ENCODE data around the gene LBH.

The LBH gene

DNA sequence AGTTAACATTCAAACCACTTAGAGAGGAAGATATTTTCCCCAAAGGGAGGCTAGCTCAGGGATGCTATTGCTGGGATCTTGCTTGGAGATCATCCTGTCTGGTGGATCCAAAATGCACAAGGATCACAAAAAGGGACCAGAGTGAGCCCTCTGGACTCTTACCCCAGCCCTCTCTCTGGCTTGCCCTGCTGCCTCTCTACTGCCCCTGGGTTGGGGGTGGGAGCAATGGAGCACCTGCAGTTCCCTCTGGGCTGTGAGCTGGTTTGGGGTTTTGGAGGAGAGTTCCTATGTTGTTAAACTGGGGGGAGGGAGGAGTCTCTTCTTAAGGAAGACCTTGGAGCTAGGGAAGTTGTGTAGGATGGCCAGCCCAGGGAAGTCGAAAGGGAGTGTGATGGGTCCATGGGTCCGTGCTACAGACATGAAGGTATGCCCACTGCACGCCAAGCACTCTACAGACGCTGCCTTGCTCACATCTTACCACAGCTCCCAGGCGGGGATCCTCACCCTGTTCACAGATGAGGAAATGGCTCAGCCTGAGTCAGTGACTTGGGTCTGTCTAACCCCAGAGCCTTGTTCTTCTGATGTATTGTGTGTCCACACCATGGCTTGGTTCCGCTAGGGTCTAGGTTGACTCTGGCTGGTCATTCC lies 3.8 kb downstream of the LBH start:
- peak; percentile 52 to 58 for DNase-seq (ENCODE audit: low read depth in 2 of 2)

DNA sequence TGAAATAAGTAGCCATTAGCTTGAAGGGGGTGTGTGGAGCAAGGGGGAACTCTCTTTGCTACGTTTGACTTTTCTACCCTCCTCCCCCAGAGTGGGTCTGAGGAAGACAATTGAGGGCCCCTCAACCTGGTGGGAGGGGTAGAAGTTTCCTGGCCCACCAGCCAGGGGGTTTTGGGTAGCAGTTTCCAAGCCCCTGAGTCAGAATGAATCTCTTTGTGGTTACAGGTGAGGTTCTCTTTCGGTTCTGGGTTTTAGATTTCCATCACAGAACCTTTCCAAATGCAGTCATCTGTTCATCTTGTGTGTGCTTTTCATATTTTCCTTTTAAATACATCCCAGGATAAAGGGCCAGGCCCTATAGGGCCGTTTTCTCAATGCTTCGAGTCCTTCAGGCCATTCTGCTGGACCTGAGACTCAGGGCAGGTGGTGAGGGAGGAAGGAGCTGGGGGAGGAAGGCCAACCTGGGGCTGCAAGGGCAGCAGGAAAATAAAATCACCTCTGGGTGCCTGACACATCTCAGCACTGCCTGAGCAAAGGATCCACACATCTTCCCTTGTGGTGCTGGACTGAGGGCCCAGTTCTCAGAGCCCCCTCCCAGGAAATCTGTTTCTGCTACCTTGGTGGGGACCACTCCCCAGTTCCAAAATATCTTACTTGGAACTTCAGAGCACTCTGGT lies 4.7 kb downstream of the LBH start:
- peak in 1 of 2 donors; percentile 43 for DNase-seq (ENCODE audit: low read depth in 2 of 2)

DNA sequence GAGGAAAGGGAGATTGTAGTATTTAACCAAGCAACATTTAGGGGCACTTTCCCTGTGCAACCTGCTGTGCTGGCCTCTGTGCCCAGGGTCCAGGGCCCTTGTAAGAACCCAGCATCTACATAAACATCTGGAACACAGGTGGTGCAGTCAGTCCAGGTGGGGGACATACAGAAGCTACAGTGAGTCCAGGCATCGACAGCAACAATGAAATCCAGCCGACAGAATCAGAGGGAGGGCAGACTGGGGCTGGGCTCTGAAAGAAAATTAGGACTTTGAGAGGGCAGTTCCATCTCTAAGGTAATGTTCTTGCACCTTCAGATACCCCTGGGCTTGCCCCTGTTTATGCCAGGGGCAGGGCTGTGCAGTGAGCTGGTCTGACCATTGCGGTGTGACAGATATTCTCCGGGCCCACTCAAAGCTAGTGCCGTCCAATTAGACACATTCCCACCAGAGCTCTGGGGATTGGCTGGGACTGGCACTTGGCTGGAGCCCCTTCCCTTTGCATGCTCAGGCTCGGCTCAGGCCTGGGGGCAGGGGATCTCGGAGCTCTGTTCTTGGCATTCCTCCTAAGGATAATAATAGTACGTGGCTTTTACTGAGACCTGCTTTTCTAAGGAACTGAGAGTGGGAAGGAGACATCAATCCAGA lies 5.4 kb downstream of the LBH start:
- no peak for DNase-seq (ENCODE audit: low read depth in 2 of 2)

DNA sequence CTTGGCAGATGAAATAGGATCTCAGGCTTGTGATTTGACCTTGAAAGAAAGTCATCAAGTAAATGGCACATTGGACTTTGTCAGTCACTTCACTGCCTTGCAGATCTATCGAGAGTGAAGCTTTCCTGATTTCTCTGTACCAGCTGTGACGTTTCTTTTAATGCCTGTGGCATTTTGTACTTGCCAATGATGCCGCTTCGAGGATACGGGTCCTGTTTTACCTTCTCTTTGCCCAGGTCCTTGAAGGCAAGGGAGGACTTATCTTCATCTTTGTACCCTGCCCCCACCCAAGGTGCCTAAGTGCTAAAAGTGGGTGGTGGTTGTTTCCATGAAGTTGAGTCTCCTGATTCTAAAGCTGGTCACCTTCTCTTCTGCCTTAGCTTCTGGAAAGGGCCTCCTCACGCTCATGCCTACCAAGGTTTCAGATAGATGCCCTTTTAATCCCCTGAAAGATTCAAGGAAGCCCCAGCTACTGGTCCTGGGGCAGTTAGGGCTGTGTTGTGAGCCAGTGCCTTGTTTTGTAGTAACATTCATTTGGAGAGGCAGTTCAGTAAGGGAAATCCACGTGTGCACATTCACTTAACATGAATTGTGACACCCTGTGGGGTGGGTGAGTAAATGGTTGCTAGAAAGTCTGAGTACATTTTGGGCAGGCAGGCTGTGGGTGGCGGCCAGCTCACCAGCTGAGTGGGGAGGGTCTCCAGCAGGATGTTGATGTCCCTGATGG lies 6.1 kb downstream of the LBH start:
- peak in 1 of 2 donors; percentile 37 for DNase-seq (ENCODE audit: low read depth in 2 of 2)

DNA sequence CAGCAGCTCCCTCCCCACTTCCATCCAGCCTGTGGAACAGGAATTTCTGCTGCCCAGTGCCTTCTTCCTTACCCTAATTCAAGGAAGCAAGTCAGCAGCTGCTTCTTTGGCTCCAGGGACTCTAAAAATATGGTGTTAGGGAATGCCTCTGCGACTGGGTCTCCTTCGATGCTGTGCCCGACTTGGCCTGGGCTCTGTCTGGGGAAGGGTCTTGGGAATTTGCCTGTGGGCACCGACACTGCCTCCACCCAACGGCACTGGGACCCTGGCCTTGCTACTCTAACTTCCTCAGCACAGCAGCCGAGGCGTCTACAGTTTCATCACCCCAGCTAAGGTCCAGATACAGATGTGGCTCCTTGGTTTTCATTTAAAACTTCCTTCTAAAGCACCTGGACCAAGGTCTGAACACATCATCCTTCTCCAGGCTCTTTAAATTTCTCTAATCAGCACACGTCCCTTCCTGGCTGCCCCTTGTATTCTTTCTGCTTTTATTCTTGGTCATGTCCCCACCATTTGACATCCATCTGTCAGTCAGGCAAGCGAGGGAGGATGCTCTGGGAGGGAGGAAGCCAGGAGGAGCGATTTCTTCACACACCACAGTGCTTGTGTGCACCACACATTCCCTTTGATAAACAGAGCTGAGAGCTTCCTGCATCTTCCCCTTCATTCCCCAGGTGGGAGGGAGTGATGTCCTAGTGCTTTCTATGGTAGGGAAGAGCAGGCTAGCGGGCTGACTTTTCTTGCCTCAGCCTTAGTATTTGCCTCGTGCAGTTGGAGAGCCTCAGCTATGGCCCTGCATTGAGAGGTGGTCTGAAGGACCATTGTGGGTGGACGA lies 6.8 kb downstream of the LBH start:
- no peak for DNase-seq (ENCODE audit: low read depth in 2 of 2)

DNA sequence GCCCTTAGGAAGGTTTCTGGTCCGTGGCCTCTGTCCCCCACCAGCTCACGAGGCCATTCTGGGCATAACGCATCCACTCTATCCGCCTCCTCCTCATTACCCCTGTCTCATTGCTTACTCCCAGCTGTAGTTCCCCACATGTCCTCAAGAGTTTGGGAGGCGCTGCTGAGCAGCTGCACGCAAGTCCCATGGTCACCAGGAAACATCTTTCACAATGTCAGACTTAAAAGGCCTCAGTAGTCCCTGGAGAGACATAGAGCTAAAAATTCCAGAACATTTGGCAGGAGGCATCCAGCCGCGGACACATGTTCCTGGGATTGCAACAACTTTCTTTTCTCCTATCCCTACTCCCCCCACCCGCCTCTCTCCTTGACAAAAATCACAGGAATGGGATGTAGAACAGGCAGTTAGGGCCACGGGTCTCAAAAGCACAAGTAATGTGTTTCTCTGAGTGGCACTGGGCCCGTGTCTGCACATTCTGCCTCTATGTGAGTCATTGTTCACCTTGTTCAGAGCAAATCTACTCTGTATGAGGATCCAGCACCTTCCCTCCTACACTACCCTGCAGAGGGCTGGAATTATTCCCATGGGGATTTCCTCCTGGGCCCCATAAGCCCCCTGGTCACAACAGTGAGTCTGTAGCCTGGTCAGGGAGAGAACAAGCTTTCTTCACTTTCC lies 8.1 kb downstream of the LBH start:
- DNase-seq (ENCODE audit: low read depth in 2 of 2) = peak; percentile 62 to 65

DNA sequence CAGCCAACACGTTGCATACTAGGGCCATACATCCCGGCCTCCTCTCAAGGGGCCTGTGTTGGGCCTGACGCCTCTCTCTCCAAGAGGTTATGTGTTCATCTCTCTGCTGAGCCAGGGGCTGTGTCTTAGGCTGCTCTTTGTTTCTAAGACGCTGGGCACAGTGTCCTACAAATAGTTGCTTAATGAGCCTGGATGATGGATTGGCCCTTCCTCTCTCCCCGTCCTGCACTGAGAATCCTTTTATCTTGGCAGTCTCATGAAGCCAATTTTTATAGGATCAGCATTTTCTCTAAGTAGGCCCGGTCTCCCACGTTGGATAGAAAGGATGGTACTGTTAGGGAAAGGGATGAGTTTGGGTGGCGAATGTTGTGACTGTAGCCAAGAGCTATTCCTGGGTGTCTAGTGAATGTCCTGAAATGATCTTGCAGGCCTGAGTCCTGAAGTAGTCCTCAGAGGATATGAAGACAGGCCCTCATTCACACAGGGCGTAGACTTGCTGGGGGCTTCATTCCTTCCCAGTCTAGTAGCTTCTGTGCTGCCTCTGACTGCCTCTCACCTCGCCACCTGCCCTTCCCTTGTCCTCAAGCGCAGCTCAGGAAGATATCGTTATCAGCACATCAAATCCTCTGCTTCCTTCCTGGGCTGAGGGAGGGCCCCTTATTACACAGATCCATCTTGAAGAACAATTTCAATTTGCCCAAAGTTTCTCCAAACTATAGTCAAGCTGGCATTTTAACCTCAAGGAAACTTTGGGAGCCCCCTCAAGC lies 8.8 kb downstream of the LBH start:
- DNase-seq (ENCODE audit: low read depth in 2 of 2) = no peak

DNA sequence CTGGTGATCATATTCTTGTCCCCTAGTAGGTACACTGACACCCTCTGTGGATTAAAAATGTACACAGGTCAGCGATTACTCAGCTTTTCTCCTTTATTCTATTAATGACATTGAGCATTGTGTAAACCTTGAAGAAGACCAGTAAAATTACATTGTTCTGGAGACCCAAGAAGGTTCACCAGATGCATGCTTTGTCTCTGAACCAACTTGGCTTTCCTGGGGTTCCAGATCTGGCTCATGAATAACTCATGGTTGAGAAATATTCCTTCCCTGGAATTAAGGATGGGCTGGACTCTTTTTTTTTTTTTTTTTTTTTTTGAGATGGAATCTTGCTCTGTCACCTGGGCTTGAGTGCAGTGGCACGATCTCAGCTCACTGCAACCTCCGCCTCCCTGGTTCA lies 11.9 kb downstream of the LBH start:
- no peak for DNase-seq (ENCODE audit: low read depth in 2 of 2)

DNA sequence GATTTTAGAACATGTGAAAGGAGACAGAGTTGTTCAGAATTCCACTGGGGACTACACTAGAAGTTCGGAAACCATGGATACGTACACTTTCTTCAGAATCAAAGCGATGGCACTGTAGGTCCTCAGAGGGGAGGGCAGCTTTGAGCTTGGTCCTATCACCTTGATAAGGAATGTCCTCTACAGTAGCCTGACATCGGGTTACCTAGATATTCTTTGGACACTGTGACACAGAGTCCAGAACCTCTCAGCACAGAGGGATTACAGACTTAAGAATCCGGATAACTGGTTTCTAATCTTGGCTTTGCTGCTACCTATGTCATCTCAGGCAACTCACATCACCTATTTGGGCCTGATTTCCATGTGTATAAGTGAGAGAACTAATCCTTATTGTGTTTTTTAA lies 14.0 kb downstream of the LBH start:
- no peak for DNase-seq (ENCODE audit: low read depth in 2 of 2)

DNA sequence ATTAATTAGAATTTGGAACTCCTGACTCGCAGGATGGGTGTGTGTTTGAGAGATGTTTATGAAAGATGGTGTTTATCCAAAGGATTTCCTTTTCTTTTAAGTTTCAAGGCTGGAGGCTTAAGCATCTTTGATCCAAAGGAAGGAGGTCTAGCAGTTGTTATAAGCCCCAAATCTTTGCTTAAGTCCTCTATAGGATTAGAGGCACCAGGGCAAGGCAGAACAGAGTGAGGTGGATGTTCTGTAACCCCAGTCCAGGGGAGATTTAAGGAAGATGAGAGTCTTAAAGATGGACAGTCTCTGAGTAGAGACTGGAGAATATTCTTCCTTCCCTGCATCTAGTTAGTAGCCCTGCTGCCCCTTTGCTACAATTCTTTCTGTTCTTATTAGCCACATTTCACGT lies 17.5 kb downstream of the LBH start:
- no peak for DNase-seq (ENCODE audit: low read depth in 2 of 2)

DNA sequence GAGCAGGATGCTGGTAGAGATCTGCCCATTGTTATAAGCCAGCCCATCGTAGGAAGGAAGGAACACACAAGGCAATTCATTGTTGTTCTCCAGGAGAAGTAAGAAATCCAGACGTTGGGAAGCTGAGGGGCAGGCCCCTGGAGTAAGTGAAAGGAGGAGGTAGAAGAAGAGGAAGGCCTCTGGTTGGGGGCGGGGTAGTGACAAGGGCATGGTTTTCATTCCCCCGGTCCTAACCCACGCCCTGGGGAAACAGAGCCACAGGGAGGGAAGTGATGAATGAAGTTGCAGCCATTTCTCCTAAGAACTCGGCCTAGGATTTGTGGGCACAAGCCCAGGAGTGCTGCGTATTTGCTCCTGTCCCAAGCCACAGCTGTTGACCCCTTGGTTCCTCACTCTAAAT lies 18.0 kb downstream of the LBH start:
- DNase-seq (ENCODE audit: low read depth in 2 of 2) = no peak

DNA sequence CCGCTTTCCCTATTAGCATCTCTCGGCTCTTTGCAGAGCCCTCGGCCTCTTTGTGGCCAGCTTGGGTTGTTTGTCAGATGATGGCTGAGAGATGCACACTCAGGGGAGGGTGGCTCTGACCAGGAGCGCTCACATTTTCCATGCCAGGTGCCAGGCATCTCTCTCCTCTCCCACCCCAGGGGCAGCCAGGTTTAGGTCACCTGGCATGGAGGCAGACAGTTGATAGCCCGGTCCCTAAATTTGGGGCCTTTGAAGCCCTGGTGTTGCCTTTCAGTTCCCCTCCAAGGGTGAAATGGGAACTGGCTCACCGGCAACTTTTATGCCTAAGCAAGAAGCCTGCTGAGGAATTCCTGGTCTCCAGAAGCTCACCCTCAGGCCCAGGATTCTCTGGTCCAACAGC lies 19.1 kb downstream of the LBH start:
- DNase-seq (ENCODE audit: low read depth in 2 of 2) = no peak

DNA sequence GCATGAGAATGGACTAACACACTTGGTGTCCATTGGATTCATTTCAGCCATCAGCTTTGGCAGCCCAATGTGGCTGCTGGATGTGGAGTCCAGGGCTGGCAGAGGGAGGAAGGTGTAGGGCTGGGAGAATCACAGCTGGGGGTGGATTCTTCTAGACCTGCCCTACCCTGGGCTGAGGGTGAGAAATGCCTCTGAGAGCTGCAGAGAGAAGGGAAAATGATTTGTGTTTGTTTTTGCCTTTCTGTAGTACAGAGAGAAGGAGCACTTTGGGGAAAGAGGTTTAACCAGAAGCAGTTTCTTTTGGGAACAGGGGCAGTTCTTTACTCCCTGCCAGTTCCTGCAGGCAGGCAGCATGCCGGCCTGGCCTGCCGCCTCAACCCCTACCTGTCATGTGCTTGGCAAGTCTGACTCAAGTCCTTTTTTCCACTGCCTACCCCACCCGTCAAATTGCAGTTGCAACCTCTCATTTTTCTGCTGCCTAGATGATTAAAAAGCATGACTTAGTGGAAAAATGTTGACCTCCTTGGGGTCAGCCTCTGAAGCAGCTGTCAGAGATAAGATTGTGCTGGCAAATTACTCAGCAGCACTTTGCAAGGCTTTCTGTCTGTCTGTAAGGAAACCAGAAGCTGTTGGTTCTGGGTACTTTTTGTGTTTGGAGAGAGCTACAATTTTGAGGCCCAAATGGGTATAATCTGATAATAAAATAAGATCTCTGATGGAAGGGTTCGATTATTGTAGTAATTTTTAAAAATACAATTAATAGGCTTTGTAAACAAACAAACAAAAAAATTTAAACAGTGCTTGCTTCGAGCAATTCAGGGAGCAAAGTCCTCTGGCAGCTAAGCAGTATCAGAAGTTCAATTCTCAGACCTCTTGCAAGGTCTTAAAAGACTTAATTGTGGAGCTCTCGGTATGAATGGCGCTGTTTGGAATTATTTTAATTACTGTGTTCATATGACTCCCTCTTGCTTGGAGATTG lies 21.7 kb downstream of the LBH start:
- peak; percentile 42 to 64 for DNase-seq (ENCODE audit: low read depth in 2 of 2)

DNA sequence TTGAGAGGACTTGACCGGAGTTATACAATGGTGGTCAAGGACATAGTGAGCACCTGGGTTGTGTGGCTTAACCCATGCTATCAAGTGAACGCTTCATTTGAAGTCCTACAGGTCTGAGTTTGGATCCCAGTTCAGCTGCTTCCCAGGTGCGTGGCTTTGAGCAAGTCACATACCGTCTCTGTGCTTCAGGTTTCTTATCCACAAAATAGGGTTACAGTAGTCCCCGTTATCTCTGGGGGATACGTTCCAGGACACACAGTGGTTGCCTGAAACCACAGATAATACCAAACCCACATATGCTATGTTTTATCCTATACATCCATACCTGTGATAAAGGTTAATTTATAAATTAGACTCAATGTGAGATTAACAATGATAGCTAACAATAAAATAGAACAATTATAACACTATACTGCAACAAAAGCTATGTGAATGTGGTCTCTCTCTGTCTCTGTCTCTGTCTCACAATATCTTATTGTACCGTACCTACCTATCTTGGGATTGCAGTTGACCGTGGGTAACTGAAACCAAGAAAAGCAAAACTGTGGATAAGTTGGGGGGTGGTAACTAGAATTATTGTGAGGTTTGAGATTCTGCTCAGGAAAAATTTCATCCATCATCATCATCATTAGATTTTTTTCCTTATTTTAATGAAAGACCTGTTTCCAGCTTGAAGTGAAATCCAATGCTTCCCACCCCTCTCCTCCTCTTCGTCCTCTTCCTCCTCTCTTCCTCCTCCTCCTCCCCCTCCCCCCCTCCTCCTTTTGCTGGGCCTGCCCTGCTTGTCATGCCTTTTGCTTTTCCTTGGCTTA lies 22.7 kb downstream of the LBH start:
- DNase-seq (ENCODE audit: low read depth in 2 of 2) = no peak

DNA sequence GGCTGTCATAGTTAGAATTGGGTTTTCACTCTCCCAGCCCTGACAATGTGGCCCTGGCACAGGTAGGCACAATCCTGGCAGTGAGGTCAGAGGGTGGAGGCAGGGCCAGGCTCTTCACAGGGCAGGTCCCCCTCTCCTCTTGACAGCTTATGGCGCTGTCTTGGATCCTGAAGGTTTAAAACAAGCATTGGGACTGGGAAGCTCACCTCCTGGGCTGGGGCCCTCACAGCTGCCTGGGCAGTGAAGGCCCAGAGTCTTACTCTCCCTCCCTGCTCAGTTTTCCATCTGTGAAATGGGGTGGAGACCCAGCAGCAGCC lies 23.3 kb downstream of the LBH start:
- DNase-seq (ENCODE audit: low read depth in 2 of 2) = no peak

DNA sequence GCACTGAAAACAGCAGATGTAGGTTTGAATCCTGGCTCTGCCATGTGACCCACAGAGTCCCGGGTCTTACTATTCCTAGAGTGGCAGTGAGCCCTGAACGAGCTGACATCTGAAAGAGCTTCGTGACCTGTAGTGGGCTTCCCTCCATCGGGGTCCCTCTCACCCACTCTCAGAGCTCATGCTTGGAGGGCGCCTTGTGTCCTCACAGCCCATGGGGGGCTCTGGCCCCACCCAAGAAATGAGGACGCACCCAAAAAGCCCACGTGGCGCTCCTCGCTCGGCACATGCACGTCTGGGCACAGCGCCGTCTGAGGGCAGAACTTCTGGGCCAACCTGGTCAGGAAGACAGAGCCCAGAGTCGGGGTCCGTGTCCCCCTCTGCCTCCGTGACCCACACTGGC lies 23.7 kb downstream of the LBH start:
- DNase-seq (ENCODE audit: low read depth in 2 of 2) = no peak

DNA sequence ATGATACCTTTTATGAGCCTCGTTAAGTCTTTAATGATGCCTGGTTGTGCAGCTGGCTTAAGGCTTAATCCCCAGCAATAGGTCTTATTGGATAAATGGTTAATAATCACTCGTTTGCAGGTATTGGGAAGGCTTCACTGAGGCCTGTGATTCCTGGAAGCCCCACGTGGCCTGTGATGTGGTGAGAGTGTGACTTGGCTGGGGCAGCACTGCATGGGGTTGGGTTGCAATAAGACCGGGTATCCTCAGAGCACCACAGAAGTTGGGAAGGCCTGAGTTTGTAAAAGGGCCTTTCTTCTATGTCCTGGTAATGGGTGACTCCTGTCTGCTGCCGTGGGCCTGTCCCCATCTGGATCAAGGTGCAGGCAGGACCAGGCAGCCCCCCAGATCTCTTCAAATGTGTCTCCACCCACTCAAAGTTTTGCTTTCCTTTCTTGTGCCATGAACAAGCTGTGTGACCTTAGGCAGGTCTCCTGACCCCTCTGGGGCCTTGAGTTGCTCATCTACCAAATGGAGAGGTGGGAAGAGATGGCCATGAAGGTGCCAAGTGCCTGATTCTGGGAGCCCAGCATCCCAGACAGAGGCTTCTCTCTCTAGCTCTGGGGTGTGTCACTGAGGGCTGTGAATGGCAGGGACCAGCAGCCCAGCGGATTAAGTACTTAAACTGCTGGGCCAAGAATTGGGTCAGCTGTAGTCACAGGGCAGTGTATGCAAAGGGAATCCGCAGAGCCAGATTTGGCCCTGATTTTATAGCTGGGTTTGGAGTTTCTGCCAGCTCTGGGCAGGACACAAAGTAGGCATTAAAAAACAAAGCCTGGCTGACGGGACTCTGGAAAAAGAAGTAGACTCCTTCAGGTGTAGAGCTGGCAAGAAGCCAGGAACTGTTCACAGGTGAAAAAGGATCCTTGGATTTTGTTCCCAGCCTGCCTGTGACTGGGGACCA lies 24.4 kb downstream of the LBH start:
- no peak for DNase-seq (ENCODE audit: low read depth in 2 of 2)
